HCT116 (cell line): Measurements from ENCODE around the gene AKT3. TPM values are rescaled to one million over a fixed set of nuclear protein-coding genes. Genes with fewer than 3 reads are reported as not detected.

Source experiments
- ATAC-seq: fragments of 200-7000 bp; cut with Tn5 transposase; 2 replicates; pipeline ENCODE4 v1.9.1; 2020; ENCODE audit warnings: mild to moderate bottlenecking, moderate library complexity
- BruUV-seq: library from RNA; stranded (reverse); fragments of 400-500 nt; replicated peaks from 2 replicates; lab custom pipeline; 2021; lab: Mats Ljungman, UMichigan
- CTCF ChIA-PET: fragments of 300-600 bp; sonication (Branson Sonifier 250); formaldehyde crosslinking; loops from one replicate; lab custom pipeline; 2021; ENCODE audit warnings: antibody characterized with exemption; lab: Charles Lee
- POLR2A ChIA-PET: fragments of 300-600, 350-600 bp; sonication (Branson Sonifier 250); formaldehyde crosslinking; loops from one replicate; lab custom pipeline; 2021; ENCODE audit warnings: antibody characterized with exemption; lab: Charles Lee
- RAD21 ChIA-PET, 2 experiments: fragments of 300-600 bp; sonication (Branson Sonifier 250); formaldehyde crosslinking; loops; one replicate each; lab custom pipeline; 2023; ENCODE audit warnings: low total read pairs in 2 of 2; ENCODE audit not compliant: uncharacterized antibody in 2 of 2, unreplicated experiment in 2 of 2, low non-redundant PET in 1 of 2; lab: Charles Lee
- DNase-seq: peaks from one replicate; pipeline ENCODE4 v3.0.0-alpha.2; 2010; ENCODE audit warnings: low read depth, low spot score
- H2AFZ ChIP-seq: fragments of 200-600 bp; shearing (Covaris generic), sonication (generic); 2 replicates; pipeline ENCODE4 v1.6.1; 2017; ENCODE audit warnings: low read depth, mixed run types, mixed read lengths, antibody characterized with exemption, low read length; ENCODE audit not compliant: poor library complexity, severe bottlenecking
- H3K27ac ChIP-seq: 2 replicates; pipeline ENCODE4 v1.5.1; 2012; ENCODE audit warnings: low read depth, low read length
- H3K27me3 ChIP-seq: fragments of 200-600 bp; sonication (generic); 2 replicates; pipeline ENCODE4 v1.6.1; 2016; ENCODE audit warnings: mixed run types, low read length, mixed read lengths; ENCODE audit not compliant: insufficient read depth
- H3K36me3 ChIP-seq, 2 experiments: fragments of 200-500 bp in 1 of 2; fragments of 200-600 bp in 1 of 2; sonication (Bioruptor generic) in 1 of 2; sonication (generic) in 1 of 2; 2 replicates each; pipeline versions ENCODE4 v1.5.1 to v1.6.1; 2014 to 2016; ENCODE audit warnings: low read length in 2 of 2, inconsistent platforms in 1 of 2, mixed read lengths in 1 of 2, mixed run types in 1 of 2; ENCODE audit not compliant: insufficient read depth in 2 of 2, control insufficient read depth in 1 of 2
- H3K4me1 ChIP-seq, 2 experiments: fragments of 200-600 bp in 1 of 2; sonication (generic) in 1 of 2; 2 replicates each; pipeline versions ENCODE4 v1.5.1 to v1.6.1; 2012 to 2017; ENCODE audit warnings: low read length in 2 of 2, inconsistent platforms in 1 of 2, mild to moderate bottlenecking in 1 of 2, mixed read lengths in 1 of 2, mixed run types in 1 of 2, moderate library complexity in 1 of 2; ENCODE audit not compliant: insufficient read depth in 2 of 2, control insufficient read depth in 1 of 2
- H3K4me2 ChIP-seq: fragments of 200-600 bp; sonication (generic); 2 replicates; pipeline ENCODE4 v1.6.1; 2017; ENCODE audit warnings: mixed run types, low read length, mixed read lengths
- H3K4me3 ChIP-seq, 2 experiments: fragments of 200-600 bp in 1 of 2; sonication (generic) in 1 of 2; replicated peaks in 1 of 2; 2 replicates each; pipeline ENCODE4 v1.5.1; 2011 to 2016; ENCODE audit warnings: low read length in 2 of 2, control low read depth in 1 of 2, low read depth in 1 of 2, mild to moderate bottlenecking in 1 of 2, mixed read lengths in 1 of 2, mixed run types in 1 of 2
- H3K79me2 ChIP-seq: fragments of 200-600 bp; sonication (generic); 2 replicates; pipeline ENCODE4 v1.6.1; 2017; ENCODE audit warnings: mild to moderate bottlenecking, mixed run types, low read length, moderate library complexity, mixed read lengths; ENCODE audit not compliant: insufficient read depth
- H3K9ac ChIP-seq: fragments of 200-600 bp; sonication (generic); 2 replicates; pipeline ENCODE4 v1.6.1; 2016; ENCODE audit warnings: low read length, mixed read lengths
- H3K9me2 ChIP-seq: fragments of 200-600 bp; sonication (generic), shearing (Covaris generic); 2 replicates; pipeline ENCODE4 v1.6.1; 2017; ENCODE audit warnings: mixed run types, mild to moderate bottlenecking, moderate library complexity; ENCODE audit not compliant: insufficient read depth
- H3K9me3 ChIP-seq, 2 experiments: fragments of 200-500 bp in 1 of 2; fragments of 200-600 bp in 1 of 2; sonication (Bioruptor generic) in 1 of 2; sonication (generic) in 1 of 2; 2 replicates each; pipeline ENCODE4 v1.6.1; 2014 to 2017; ENCODE audit warnings: low read length in 2 of 2, mixed read lengths in 2 of 2, inconsistent platforms in 1 of 2, low read depth in 1 of 2, mild to moderate bottlenecking in 1 of 2, mixed run types in 1 of 2, moderate library complexity in 1 of 2; ENCODE audit not compliant: control insufficient read depth in 1 of 2, insufficient read depth in 1 of 2
- H4K20me1 ChIP-seq: fragments of 200-600 bp; sonication (generic), shearing (Covaris generic); 2 replicates; pipeline ENCODE4 v1.6.1; 2017; ENCODE audit warnings: mixed run types, mild to moderate bottlenecking, moderate library complexity; ENCODE audit not compliant: insufficient read depth
- CBX3 ChIP-seq: IDR thresholded peaks from 2 replicates; pipeline ENCODE4 v1.6.1; 2012; ENCODE audit warnings: low read depth
- EGR1 ChIP-seq: IDR thresholded peaks from 2 replicates; pipeline ENCODE4 v1.6.1; 2012; ENCODE audit warnings: low read depth
- ELF1 ChIP-seq: IDR thresholded peaks from 2 replicates; pipeline ENCODE4 v1.6.1; 2012; ENCODE audit warnings: low read depth, borderline replicate concordance
- EZH2phosphoT487 ChIP-seq: fragments of 200-600 bp; IDR thresholded peaks from 2 replicates; pipeline ENCODE4 v1.6.1; 2018; ENCODE audit warnings: antibody characterized with exemption, borderline replicate concordance
- FOSL1 ChIP-seq: IDR thresholded peaks from 2 replicates; pipeline ENCODE4 v1.6.1; 2012; ENCODE audit warnings: low read depth
- POLR2A ChIP-seq: IDR thresholded peaks from 2 replicates; pipeline ENCODE4 v1.7.0; 2011; ENCODE audit warnings: borderline replicate concordance; ENCODE audit not compliant: insufficient read depth, insufficient read length; ENCODE audit errors: extremely low read depth
- POLR2AphosphoS5 ChIP-seq: IDR thresholded peaks from 2 replicates; pipeline ENCODE4 v1.6.1; 2011; ENCODE audit warnings: mild to moderate bottlenecking, low read depth, low read length, moderate library complexity
- RAD21 ChIP-seq: IDR thresholded peaks from 2 replicates; pipeline ENCODE4 v1.6.1; 2012; ENCODE audit warnings: low read depth, mild to moderate bottlenecking
- SIN3A ChIP-seq: IDR thresholded peaks from 2 replicates; pipeline ENCODE4 v1.6.1; 2012; ENCODE audit warnings: low read depth
- SP1 ChIP-seq: IDR thresholded peaks from 2 replicates; pipeline ENCODE4 v1.6.1; 2012; ENCODE audit warnings: low read depth
- SRF ChIP-seq: IDR thresholded peaks from 2 replicates; pipeline ENCODE4 v1.6.1; 2012; ENCODE audit warnings: low read depth
- TCF7L2 ChIP-seq: IDR thresholded peaks from 2 replicates; pipeline ENCODE4 v1.7.0; 2011; ENCODE audit warnings: borderline replicate concordance, inconsistent platforms; ENCODE audit not compliant: insufficient read depth, insufficient read length; ENCODE audit errors: extremely low read depth
- YY1 ChIP-seq: IDR thresholded peaks from 2 replicates; pipeline ENCODE4 v1.6.1; 2011; ENCODE audit warnings: low read length, low read depth, moderate library complexity, mild to moderate bottlenecking; ENCODE audit not compliant: insufficient replicate concordance; ENCODE audit errors: extremely low read depth
- ZFX ChIP-seq: fragments of 450-650 bp; IDR thresholded peaks from 2 replicates; pipeline ENCODE4 v1.6.1; 2017
- ZNF274 ChIP-seq: fragments of 200-500 bp; sonication (Bioruptor generic); IDR thresholded peaks from 2 replicates; pipeline ENCODE4 v1.6.1; 2014; ENCODE audit warnings: mild to moderate bottlenecking, low read depth, low read length, inconsistent platforms
- intact Hi-C: fragments of 100-400 bp; cut with micrococcal nuclease; formaldehyde crosslinking; loops from 2 replicates; pipeline ENCODE4 v1.10.0; 2022
- total RNA-seq: library from RNA; stranded (reverse); gene quantifications from one replicate; pipeline ENCODE4 v1.2.1, GENCODE V29; 2021; ENCODE audit not compliant: unreplicated experiment
- TF ChIP-seq, protein P1 (sequence below): IDR thresholded peaks from 2 replicates; pipeline ENCODE4 v1.6.1; 2012
- TF ChIP-seq, protein P2 (sequence below): IDR thresholded peaks from 2 replicates; pipeline ENCODE4 v1.6.1; 2012
- TF ChIP-seq, protein P3 (sequence below): IDR thresholded peaks from 2 replicates; pipeline ENCODE4 v1.6.1; 2011; ENCODE audit warnings: mild to moderate bottlenecking, low read length, moderate library complexity; ENCODE audit not compliant: insufficient replicate concordance; ENCODE audit errors: extremely low read depth

Gene AKT3
- total RNA-seq, 1 experiment from 2014 or later, result 0.49 TPM

GRCh38 chr1:243706563-243706962 lies 143.5 kb downstream of the AKT3 start:
- no peak for ATAC-seq
- no peak overlapping the region for H2AFZ ChIP-seq
- CTCF ChIA-PET, result no interaction called here
- H3K27ac ChIP-seq, result no peak overlapping the region
- TF ChIP-seq POLR2AphosphoS5, result no peak
- no peak for TF ChIP-seq EGR1
- TF ChIP-seq CBX3, result no peak
- no peak for TF ChIP-seq EZH2phosphoT487
- TF ChIP-seq, all 23 proteins: peak for 0
- Histone ChIP-seq H3K36me3 (no peaks in the 10 kb centered on the region), H3K9me3 (no peaks in the 10 kb centered on the region), H4K20me1 (no peaks in the 10 kb centered on the region), H3K9me2 (no peaks in the 10 kb centered on the region), H3K27me3 (peaks cover 46% of the 10 kb centered on the region), H3K9ac (no peak overlapping the region), H3K4me2 (no peak overlapping the region), H3K79me2 (no peaks in the 10 kb centered on the region), H3K4me1 (no peaks in the 10 kb centered on the region), H3K4me3 (no peak overlapping the region)
- intact Hi-C loops, result no loop called here
- DNase-seq, result no peak
- no TSS peak for BruUV-seq
- ChIA-PET RAD21 (no interaction called here), POLR2A (no interaction called here)

GRCh38 chr1:243705585-243705984 lies 144.5 kb downstream of the AKT3 start:
- intact Hi-C loops, result no loop called here
- CTCF ChIA-PET, result no interaction called here
- H2AFZ ChIP-seq, result no peak overlapping the region
- TF ChIP-seq SRF (no peak), ZNF274 (no peak), CBX3 (no peak), SIN3A (no peak), FOSL1 (no peak), EGR1 (no peak), SP1 (no peak), TCF7L2 (no peak), POLR2A (no peak), ZFX (no peak), ELF1 (no peak), RAD21 (no peak), YY1 (no peak)
- TF ChIP-seq, protein P1, sequence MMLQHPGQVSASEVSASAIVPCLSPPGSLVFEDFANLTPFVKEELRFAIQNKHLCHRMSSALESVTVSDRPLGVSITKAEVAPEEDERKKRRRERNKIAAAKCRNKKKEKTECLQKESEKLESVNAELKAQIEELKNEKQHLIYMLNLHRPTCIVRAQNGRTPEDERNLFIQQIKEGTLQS, result no peak
- TF ChIP-seq, protein P2, sequence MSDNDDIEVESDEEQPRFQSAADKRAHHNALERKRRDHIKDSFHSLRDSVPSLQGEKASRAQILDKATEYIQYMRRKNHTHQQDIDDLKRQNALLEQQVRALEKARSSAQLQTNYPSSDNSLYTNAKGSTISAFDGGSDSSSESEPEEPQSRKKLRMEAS, result no peak
- TF ChIP-seq, protein P3, sequence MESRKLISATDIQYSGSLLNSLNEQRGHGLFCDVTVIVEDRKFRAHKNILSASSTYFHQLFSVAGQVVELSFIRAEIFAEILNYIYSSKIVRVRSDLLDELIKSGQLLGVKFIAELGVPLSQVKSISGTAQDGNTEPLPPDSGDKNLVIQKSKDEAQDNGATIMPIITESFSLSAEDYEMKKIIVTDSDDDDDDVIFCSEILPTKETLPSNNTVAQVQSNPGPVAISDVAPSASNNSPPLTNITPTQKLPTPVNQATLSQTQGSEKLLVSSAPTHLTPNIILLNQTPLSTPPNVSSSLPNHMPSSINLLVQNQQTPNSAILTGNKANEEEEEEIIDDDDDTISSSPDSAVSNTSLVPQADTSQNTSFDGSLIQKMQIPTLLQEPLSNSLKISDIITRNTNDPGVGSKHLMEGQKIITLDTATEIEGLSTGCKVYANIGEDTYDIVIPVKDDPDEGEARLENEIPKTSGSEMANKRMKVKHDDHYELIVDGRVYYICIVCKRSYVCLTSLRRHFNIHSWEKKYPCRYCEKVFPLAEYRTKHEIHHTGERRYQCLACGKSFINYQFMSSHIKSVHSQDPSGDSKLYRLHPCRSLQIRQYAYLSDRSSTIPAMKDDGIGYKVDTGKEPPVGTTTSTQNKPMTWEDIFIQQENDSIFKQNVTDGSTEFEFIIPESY, result no peak

More at GRCh38 chr1:243705585-243705984, 144.5 kb downstream of the AKT3 start:
- H3K4me3 ChIP-seq, result no peak overlapping the region
- RAD21 ChIA-PET, result no interaction called here
- DNase-seq, result no peak
- H3K4me1 ChIP-seq, result no peaks in the 10 kb centered on the region
- no peaks in the 10 kb centered on the region for H3K79me2 ChIP-seq
- no peaks in the 10 kb centered on the region for H3K9me3 ChIP-seq
- no peak overlapping the region for H3K9ac ChIP-seq
- no TSS peak for BruUV-seq
- H3K4me2 ChIP-seq, result no peak overlapping the region
- H3K36me3 ChIP-seq, result no peaks in the 10 kb centered on the region
- POLR2A ChIA-PET, result no interaction called here
- H3K27me3 ChIP-seq, result peaks cover 45% of the 10 kb centered on the region
- no peak overlapping the region for H3K27ac ChIP-seq
- no peak for ATAC-seq
- H4K20me1 ChIP-seq, result no peaks in the 10 kb centered on the region
- no peaks in the 10 kb centered on the region for H3K9me2 ChIP-seq
